ENCODE measurements around the gene MAMLD1. TPM values are rescaled to one million over a fixed set of nuclear protein-coding genes. Genes with fewer than 3 reads are reported as not detected.

The MAMLD1 gene
- total RNA-seq, 1 donor from 2014 or later: 5.0 TPM

- TF ChIP-seq, protein P1, sequence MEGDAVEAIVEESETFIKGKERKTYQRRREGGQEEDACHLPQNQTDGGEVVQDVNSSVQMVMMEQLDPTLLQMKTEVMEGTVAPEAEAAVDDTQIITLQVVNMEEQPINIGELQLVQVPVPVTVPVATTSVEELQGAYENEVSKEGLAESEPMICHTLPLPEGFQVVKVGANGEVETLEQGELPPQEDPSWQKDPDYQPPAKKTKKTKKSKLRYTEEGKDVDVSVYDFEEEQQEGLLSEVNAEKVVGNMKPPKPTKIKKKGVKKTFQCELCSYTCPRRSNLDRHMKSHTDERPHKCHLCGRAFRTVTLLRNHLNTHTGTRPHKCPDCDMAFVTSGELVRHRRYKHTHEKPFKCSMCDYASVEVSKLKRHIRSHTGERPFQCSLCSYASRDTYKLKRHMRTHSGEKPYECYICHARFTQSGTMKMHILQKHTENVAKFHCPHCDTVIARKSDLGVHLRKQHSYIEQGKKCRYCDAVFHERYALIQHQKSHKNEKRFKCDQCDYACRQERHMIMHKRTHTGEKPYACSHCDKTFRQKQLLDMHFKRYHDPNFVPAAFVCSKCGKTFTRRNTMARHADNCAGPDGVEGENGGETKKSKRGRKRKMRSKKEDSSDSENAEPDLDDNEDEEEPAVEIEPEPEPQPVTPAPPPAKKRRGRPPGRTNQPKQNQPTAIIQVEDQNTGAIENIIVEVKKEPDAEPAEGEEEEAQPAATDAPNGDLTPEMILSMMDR (IDR thresholded peaks at IDR 0.05): no peak
- DNase-seq: no peak
- no peaks in the 10 kb centered on the region for H3K9me3 ChIP-seq
- no peak for ATAC-seq
- H3K4me3 ChIP-seq: no peak overlapping the region
- no peaks in the 10 kb centered on the region for H3K27me3 ChIP-seq
- H3K36me3 ChIP-seq: no peaks in the 10 kb centered on the region
- no peaks in the 10 kb centered on the region for H3K4me1 ChIP-seq
- no peak overlapping the region for H3K27ac ChIP-seq
- intact Hi-C loops (cut with DNase I): no loop called here
Measured at GRCh38 chrX:150454508-150455214, 91.5 kb downstream of the MAMLD1 start.

- TF ChIP-seq, protein P1 (IDR thresholded peaks at IDR 0.05): no peak
- Histone ChIP-seq H3K9me3 (no peaks in the 10 kb centered on the region), H3K4me1 (no peaks in the 10 kb centered on the region), H3K27ac (no peak overlapping the region), H3K27me3 (no peaks in the 10 kb centered on the region), H3K4me3 (no peak overlapping the region), H3K36me3 (no peaks in the 10 kb centered on the region)
- intact Hi-C loops (cut with DNase I): no loop called here
- DNase-seq (no peak), ATAC-seq (no peak)
Measured at GRCh38 chrX:150455215-150455608, 92.1 kb downstream of the MAMLD1 start.

DNA sequence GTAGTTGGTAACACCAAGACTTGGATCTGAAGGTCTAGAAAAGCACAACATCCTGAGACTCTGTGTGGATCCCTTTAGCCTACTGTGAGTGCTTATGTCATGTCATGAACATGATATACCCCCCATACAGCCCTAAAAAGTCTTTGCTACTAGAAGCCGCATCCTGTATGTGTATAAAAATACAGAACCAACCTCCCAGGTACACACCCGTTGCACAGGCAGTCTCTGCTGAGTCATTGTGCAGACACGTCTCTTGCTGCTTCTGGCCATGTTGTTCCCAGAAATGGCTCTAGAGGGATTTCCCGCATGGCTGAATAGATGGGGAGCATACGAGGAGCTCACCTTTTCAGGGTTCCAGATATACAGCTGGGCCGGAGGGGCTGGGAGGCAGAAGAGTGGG lies 93.3 kb downstream of the MAMLD1 start:
- DNase-seq (no peak), ATAC-seq (no peak)
- no peak overlapping the region for H3K27ac ChIP-seq
- TF ChIP-seq, protein P1 (IDR thresholded peaks at IDR 0.05): no peak
- no peaks in the 10 kb centered on the region for H3K9me3 ChIP-seq
- intact Hi-C loops (cut with DNase I): no loop called here
- no peaks in the 10 kb centered on the region for H3K36me3 ChIP-seq
- H3K27me3 ChIP-seq: no peaks in the 10 kb centered on the region
- H3K4me3 ChIP-seq: no peak overlapping the region
- no peaks in the 10 kb centered on the region for H3K4me1 ChIP-seq

DNA sequence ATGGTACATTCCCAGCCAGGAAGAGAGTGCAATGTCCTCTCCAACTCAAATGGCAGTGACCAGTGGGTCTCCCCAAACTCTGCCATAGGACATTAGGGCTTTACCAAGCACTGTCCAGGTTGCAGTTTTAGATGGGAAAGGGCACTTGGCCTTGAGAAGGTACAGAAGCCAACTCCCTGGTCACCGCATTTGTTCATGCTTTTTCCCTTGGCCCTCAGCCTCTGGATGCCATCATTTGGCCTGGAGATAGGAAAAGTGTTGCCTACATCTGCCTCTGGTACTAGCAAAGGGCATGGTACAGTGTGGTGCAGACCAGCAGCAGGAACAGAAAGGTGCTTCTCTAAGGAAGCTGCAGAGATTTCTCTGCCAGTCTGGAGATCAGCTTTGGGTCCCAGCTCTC lies 93.8 kb downstream of the MAMLD1 start:
- no peak overlapping the region for H3K4me3 ChIP-seq
- no peak overlapping the region for H3K27ac ChIP-seq
- H3K27me3 ChIP-seq: no peaks in the 10 kb centered on the region
- no peak for ATAC-seq
- intact Hi-C loops (cut with DNase I): no loop called here
- no peaks in the 10 kb centered on the region for H3K36me3 ChIP-seq
- no peak for DNase-seq
- TF ChIP-seq, protein P1 (IDR thresholded peaks at IDR 0.05): no peak
- H3K9me3 ChIP-seq: no peaks in the 10 kb centered on the region
- H3K4me1 ChIP-seq: no peaks in the 10 kb centered on the region

- Histone ChIP-seq H3K9me3 (no peaks in the 10 kb centered on the region), H3K4me3 (no peak overlapping the region), H3K27me3 (no peaks in the 10 kb centered on the region), H3K4me1 (no peaks in the 10 kb centered on the region), H3K27ac (no peak overlapping the region), H3K36me3 (no peaks in the 10 kb centered on the region)
- intact Hi-C loops (cut with DNase I): no loop called here
- TF ChIP-seq, protein P1 (IDR thresholded peaks at IDR 0.05): no peak
- DNase-seq (no peak), ATAC-seq (no peak)
Measured at GRCh38 chrX:150459196-150459595, 96.1 kb downstream of the MAMLD1 start.

DNA sequence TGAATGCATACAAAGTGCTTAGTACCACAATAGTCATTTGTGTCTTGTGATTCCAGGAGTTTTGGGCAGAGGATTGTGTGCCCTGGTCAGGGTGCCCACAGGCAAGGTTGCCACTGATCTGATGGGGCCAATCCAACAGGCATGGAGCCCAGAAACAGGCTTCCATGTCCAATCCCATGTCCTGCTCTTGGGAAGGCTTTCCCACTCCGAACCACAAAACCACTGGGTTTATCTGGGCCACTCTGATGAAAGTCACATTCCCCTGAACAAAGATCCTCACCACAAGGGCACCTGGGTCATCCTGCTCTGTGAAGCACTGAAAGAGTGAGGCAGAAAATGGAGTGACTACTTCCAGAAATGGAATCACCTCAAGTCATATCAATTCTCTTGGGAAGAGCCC lies 96.9 kb downstream of the MAMLD1 start:
- Histone ChIP-seq H3K36me3 (no peaks in the 10 kb centered on the region), H3K27ac (no peak overlapping the region), H3K4me3 (no peak overlapping the region), H3K4me1 (no peaks in the 10 kb centered on the region), H3K27me3 (no peaks in the 10 kb centered on the region), H3K9me3 (no peaks in the 10 kb centered on the region)
- TF ChIP-seq, protein P1 (IDR thresholded peaks at IDR 0.05): no peak
- intact Hi-C loops (cut with DNase I): no loop called here
- ATAC-seq (no peak), DNase-seq (no peak)
